Karpas-422 (cell line): ENCODE measurements around the gene NUDT13. TPM values are rescaled to one million over a fixed set of nuclear protein-coding genes. Genes with fewer than 3 reads are reported as not detected.
A peak's percentile ranks its signal among the peaks of the same experiment; 100 is the strongest.
"Not testable (repeated sequence)": the region's sequence is repeated elsewhere in the genome, so short reads cannot be mapped to it uniquely, and the experiment has no call there.

ENCODE experiments used
- DNase-seq: peaks from one replicate; pipeline ENCODE4 v3.0.0-alpha.2; 2015
- H2AFZ ChIP-seq: fragments of 200-600 bp; sonication (generic); 2 replicates; pipeline ENCODE4 v1.6.1; 2014; ENCODE audit warnings: antibody characterized with exemption, low read length, mixed read lengths
- H3K27ac ChIP-seq: fragments of 200-600 bp; sonication (generic); 2 replicates; pipeline ENCODE4 v1.5.1; 2014; ENCODE audit warnings: mild to moderate bottlenecking, low read length, moderate library complexity
- H3K27me3 ChIP-seq: fragments of 200-600 bp; sonication (generic); 2 replicates; pipeline ENCODE4 v1.6.1; 2014; ENCODE audit warnings: low read length, mixed read lengths
- H3K36me3 ChIP-seq: fragments of 200-600 bp; sonication (generic); 2 replicates; pipeline ENCODE4 v1.6.1; 2014; ENCODE audit warnings: low read length, mixed read lengths; ENCODE audit not compliant: insufficient read depth
- H3K4me1 ChIP-seq: fragments of 200-600 bp; sonication (generic); 2 replicates; pipeline ENCODE4 v1.6.1; 2014; ENCODE audit warnings: mild to moderate bottlenecking, low read length, mixed read lengths
- H3K4me2 ChIP-seq: fragments of 200-600 bp; sonication (generic); 2 replicates; pipeline ENCODE4 v1.6.1; 2014; ENCODE audit warnings: low read length, low read depth, mild to moderate bottlenecking; ENCODE audit not compliant: poor library complexity, severe bottlenecking
- H3K4me3 ChIP-seq: fragments of 200-600 bp; sonication (generic); 2 replicates; pipeline ENCODE4 v1.5.1; 2014; ENCODE audit warnings: mild to moderate bottlenecking, antibody characterized with exemption, low read length, mixed read lengths
- H3K79me2 ChIP-seq: fragments of 200-600 bp; sonication (generic); 2 replicates; pipeline ENCODE4 v1.6.1; 2014; ENCODE audit warnings: mild to moderate bottlenecking, low read length, mixed read lengths
- H3K9ac ChIP-seq: fragments of 200-600 bp; sonication (generic); 2 replicates; pipeline ENCODE4 v1.6.0; 2014; ENCODE audit warnings: low read length
- H3K9me2 ChIP-seq: fragments of 200-600 bp; sonication (generic), shearing (Covaris generic); replicated peaks from 2 replicates; pipeline ENCODE4 v1.6.0; 2014; ENCODE audit warnings: mild to moderate bottlenecking, low read length, moderate library complexity; ENCODE audit not compliant: insufficient read depth
- H3K9me3 ChIP-seq: fragments of 300-700, 200-600 bp; sonication (generic); 2 replicates; pipeline ENCODE4 v1.6.1; 2014; ENCODE audit warnings: low read length, mixed read lengths
- H4K20me1 ChIP-seq: fragments of 200-600 bp; sonication (generic); 2 replicates; pipeline ENCODE4 v1.6.1; 2014; ENCODE audit warnings: mild to moderate bottlenecking, antibody characterized with exemption, low read length, low read depth; ENCODE audit not compliant: insufficient read depth
- total RNA-seq: library from RNA; depleted of rRNA; stranded (reverse); fragments of >200 nt; shearing (Covaris generic); gene quantifications from 2 replicates; pipeline ENCODE4 v1.2.3, GENCODE V29; 2014; ENCODE audit warnings: low replicate concordance

NUDT13 gene
- total RNA-seq, 1 experiment from 2014 or later = 1.3 TPM

GRCh38 chr10:73094986-73095480, 15.2 kb upstream of the NUDT13 start:
- H3K79me2 ChIP-seq = peaks cover 64% of the 10 kb centered on the region

DNA sequence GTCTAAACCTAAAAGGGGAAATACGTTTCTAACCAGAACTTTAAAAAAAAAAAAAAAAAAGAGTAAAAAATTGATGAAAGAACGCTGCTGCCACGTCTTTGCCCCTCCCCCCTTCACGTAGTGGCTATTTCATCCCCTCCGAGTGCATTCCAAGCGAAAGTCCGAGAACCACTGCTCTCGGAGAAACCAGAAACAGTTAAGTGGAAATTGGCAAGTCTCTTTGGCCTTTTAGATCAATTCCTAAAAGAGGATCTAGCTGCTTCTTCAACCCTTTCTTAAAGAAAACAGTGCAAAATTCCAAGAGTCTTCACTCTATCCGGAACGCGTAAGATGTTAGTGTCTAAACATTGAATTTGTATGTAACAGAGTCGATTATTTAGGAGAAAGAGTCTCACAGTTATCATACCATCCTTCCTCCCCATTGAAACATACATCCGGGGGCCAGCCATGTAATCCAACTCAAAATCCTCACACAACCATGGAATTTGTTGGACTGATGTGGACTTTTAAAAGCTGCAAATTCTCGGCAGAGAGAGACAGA, 14.7 kb upstream of the NUDT13 start:
- Histone ChIP-seq H2AFZ (peak overlapping the region; percentile 85; the same call in 1 of the 2 replicates), H3K27ac (peak overlapping the region; percentile 84), H4K20me1 (no peaks in the 10 kb centered on the region), H3K4me2 (peak overlapping the region; percentile 91), H3K9ac (peak overlapping the region; percentile 95), H3K4me1 (peaks cover 44% of the 10 kb centered on the region), H3K79me2 (peaks cover 58% of the 10 kb centered on the region), H3K4me3 (peak overlapping the region; percentile 81), H3K27me3 (no peaks in the 10 kb centered on the region), H3K9me3 (no peaks in the 10 kb centered on the region), H3K9me2 (no peaks in the 10 kb centered on the region), H3K36me3 (0 out of 2 replicates have a peak, but pooled peaks cover 2% of the 10 kb centered on the region)
- peak; percentile 84 for DNase-seq

More at GRCh38 chr10:73094986-73095480, 15.2 kb upstream of the NUDT13 start:
- Histone ChIP-seq H2AFZ (no peak overlapping the region), H3K27me3 (no peaks in the 10 kb centered on the region), H3K36me3 (0 out of 2 replicates have a peak, but pooled peaks cover 6% of the 10 kb centered on the region), H3K9me3 (no peaks in the 10 kb centered on the region), H3K27ac (peak overlapping the region; percentile 84), H4K20me1 (no peaks in the 10 kb centered on the region), H3K4me1 (peaks cover 44% of the 10 kb centered on the region), H3K9me2 (no peaks in the 10 kb centered on the region), H3K4me3 (peak overlapping the region; percentile 81), H3K4me2 (peak overlapping the region; percentile 91), H3K9ac (peak overlapping the region; percentile 95)
- DNase-seq = no peak

GRCh38 chr10:73096041-73096448, 14.2 kb upstream of the NUDT13 start:
- H2AFZ ChIP-seq = peak overlapping the region; percentile 85
- peak overlapping the region; percentile 84 for H3K27ac ChIP-seq
- no peaks in the 10 kb centered on the region for H3K9me3 ChIP-seq
- peak overlapping the region; percentile 81 for H3K4me3 ChIP-seq
- peaks cover 53% of the 10 kb centered on the region for H3K79me2 ChIP-seq
- H3K9ac ChIP-seq = peak overlapping the region; percentile 95
- peak overlapping the region; percentile 91 for H3K4me2 ChIP-seq
- no peaks in the 10 kb centered on the region for H4K20me1 ChIP-seq
- H3K27me3 ChIP-seq = no peaks in the 10 kb centered on the region
- peaks cover 44% of the 10 kb centered on the region for H3K4me1 ChIP-seq
- peak; percentile 91 for DNase-seq
- 0 out of 2 replicates have a peak, but pooled peaks cover 2% of the 10 kb centered on the region for H3K36me3 ChIP-seq
- no peaks in the 10 kb centered on the region for H3K9me2 ChIP-seq

GRCh38 chr10:73096449-73097304, 13.6 kb upstream of the NUDT13 start, which contains the start of gene P4HA1:
TSS of gene P4HA1 (minus strand) at chr10:73096866. CDS start at chr10:73074883, 21,983 bp downstream.
- no peaks in the 10 kb centered on the region for H3K9me2 ChIP-seq
- H3K9me3 ChIP-seq = no peaks in the 10 kb centered on the region
- peak within 1 kb of the TSS; percentile 91 for H3K4me2 ChIP-seq
- no peaks in the 10 kb centered on the region for H3K27me3 ChIP-seq
- peaks cover 39% of the 10 kb centered on the region for H3K4me1 ChIP-seq
- H4K20me1 ChIP-seq = no peaks in the 10 kb centered on the region
- peak within 1 kb of the TSS; percentile 84 for H3K27ac ChIP-seq
- peak within 1 kb of the TSS; percentile 89 for H2AFZ ChIP-seq
- H3K9ac ChIP-seq = peak within 1 kb of the TSS; percentile 95
- H3K4me3 ChIP-seq = peak within 1 kb of the TSS; percentile 81
- DNase-seq = peak; percentile 99
- 0 out of 2 replicates have a peak, but pooled peaks cover 2% of the 10 kb centered on the region for H3K36me3 ChIP-seq
- H3K79me2 ChIP-seq = peaks cover 47% of the 10 kb centered on the region

DNA sequence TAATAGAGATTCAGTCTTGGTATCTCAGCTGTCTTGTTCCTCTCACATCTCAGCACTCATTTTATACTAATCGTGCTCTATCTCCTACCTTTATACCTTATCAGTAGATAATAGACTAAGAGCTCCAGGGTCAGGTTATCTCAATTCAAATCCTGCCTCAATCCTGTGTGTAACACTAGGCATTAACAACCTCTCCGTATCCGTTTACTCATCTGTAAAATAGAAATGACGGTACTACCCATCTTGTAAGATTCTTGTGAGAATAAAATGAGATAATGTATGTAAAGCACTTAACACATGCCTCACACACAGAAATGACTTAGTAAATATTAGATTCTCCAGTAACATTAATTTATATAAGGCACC, 13.0 kb upstream of the NUDT13 start:
- H2AFZ ChIP-seq = peak overlapping the region; percentile 89
- no peaks in the 10 kb centered on the region for H3K9me2 ChIP-seq
- H4K20me1 ChIP-seq = no peaks in the 10 kb centered on the region
- peaks cover 41% of the 10 kb centered on the region for H3K79me2 ChIP-seq
- peak overlapping the region; percentile 81 for H3K27ac ChIP-seq
- no peak for DNase-seq
- no peaks in the 10 kb centered on the region for H3K9me3 ChIP-seq
- peak overlapping the region; percentile 81 for H3K4me3 ChIP-seq
- H3K4me2 ChIP-seq = peak overlapping the region; percentile 91
- peak overlapping the region; percentile 95 for H3K9ac ChIP-seq
- 0 out of 2 replicates have a peak, but pooled peaks cover 2% of the 10 kb centered on the region for H3K36me3 ChIP-seq
- peaks cover 35% of the 10 kb centered on the region for H3K4me1 ChIP-seq
- H3K27me3 ChIP-seq = no peaks in the 10 kb centered on the region

GRCh38 chr10:73099141-73099540, 11.1 kb upstream of the NUDT13 start:
- Histone ChIP-seq H4K20me1 (no peaks in the 10 kb centered on the region), H3K9ac (no peak overlapping the region), H3K79me2 (peaks cover 25% of the 10 kb centered on the region), H3K4me2 (no peak overlapping the region), H3K27ac (peak overlapping the region; percentile 24; the same call in 1 of the 2 replicates), H2AFZ (no peak overlapping the region), H3K9me3 (no peaks in the 10 kb centered on the region), H3K9me2 (no peaks in the 10 kb centered on the region), H3K4me1 (peaks cover 23% of the 10 kb centered on the region), H3K4me3 (no peak overlapping the region), H3K36me3 (0 out of 2 replicates have a peak, but pooled peaks cover 2% of the 10 kb centered on the region), H3K27me3 (no peaks in the 10 kb centered on the region)
- no peak for DNase-seq

GRCh38 chr10:73106301-73106700, 4.0 kb upstream of the NUDT13 start:
- Histone ChIP-seq H2AFZ (no peak overlapping the region), H3K4me1 (peaks cover 2% of the 10 kb centered on the region; the same call in 1 of the 2 replicates), H3K4me2 (no peak overlapping the region), H3K9ac (no peak overlapping the region), H3K9me2 (no peaks in the 10 kb centered on the region), H3K79me2 (no peaks in the 10 kb centered on the region), H4K20me1 (no peaks in the 10 kb centered on the region), H3K9me3 (peaks cover 6% of the 10 kb centered on the region; the same call in 1 of the 2 replicates), H3K27me3 (no peaks in the 10 kb centered on the region), H3K4me3 (no peak overlapping the region), H3K36me3 (0 out of 2 replicates have a peak, but pooled peaks cover 5% of the 10 kb centered on the region), H3K27ac (no peak overlapping the region)
- DNase-seq = no peak

GRCh38 chr10:73109248-73109652, 1.0 kb upstream of the NUDT13 start:
- H2AFZ ChIP-seq, H3K4me1 ChIP-seq, H3K9ac ChIP-seq: not testable (repeated sequence)

More at GRCh38 chr10:73109248-73109652, 1.0 kb upstream of the NUDT13 start:
- not testable (repeated sequence) for H3K36me3 ChIP-seq, DNase-seq, H3K9me2 ChIP-seq, H3K4me3 ChIP-seq, H3K9me3 ChIP-seq, H3K27ac ChIP-seq, H3K27me3 ChIP-seq, H3K79me2 ChIP-seq, H3K4me2 ChIP-seq, H4K20me1 ChIP-seq
